Right renal cortex interstitium (tissue), 3 donors: ENCODE data around the gene CELA3A. TPM values are rescaled to one million over a fixed set of nuclear protein-coding genes. Genes with fewer than 3 reads are reported as not detected.

ENCODE experiments used
- DNase-seq, 3 donors: peaks; one replicate each; pipeline ENCODE4 v3.0.0-alpha.2; 2013; ENCODE audit warnings: low read depth in 3 of 3, low spot score in 2 of 3
- polyA plus RNA-seq, 3 donors: library from polyadenylated mRNA; unstranded; fragments of 120-200 nt; gene quantifications; one replicate each; pipeline ENCODE4 v1.2.1, GENCODE V29; 2013; ENCODE audit not compliant: insufficient read length in 3 of 3

The CELA3A gene
- polyA plus RNA-seq, 3 donors = not detected

DNA sequence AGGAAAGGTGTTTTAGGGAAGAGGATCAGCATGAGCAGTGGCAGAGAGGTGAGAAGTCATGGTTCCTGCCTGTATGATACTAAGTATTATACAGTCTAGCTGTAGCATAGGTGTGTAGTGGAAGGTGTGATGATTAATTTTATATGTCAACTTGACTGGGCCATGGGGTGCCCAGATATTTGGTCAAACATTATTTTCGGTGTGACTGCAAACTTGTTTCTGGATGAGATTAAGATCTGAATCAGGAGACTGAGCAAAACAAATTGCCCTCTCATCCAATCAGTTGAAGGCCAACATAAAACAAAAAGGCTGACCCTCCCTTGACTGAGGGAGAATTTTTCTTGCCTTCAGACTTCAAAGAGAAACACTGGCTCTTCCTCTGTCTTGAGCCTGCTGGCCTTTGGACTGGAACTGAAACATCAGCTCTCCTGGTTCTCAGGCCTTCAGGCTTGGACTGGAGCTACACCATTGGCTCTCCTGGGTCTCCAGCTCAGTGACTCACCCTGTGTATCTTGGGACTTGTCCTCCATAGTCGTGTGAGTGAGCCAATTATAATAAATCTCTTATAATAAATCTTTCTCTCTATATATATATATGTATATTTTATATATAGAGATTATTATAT, 44.3 kb downstream of the CELA3A start:
- no peak for DNase-seq

DNA sequence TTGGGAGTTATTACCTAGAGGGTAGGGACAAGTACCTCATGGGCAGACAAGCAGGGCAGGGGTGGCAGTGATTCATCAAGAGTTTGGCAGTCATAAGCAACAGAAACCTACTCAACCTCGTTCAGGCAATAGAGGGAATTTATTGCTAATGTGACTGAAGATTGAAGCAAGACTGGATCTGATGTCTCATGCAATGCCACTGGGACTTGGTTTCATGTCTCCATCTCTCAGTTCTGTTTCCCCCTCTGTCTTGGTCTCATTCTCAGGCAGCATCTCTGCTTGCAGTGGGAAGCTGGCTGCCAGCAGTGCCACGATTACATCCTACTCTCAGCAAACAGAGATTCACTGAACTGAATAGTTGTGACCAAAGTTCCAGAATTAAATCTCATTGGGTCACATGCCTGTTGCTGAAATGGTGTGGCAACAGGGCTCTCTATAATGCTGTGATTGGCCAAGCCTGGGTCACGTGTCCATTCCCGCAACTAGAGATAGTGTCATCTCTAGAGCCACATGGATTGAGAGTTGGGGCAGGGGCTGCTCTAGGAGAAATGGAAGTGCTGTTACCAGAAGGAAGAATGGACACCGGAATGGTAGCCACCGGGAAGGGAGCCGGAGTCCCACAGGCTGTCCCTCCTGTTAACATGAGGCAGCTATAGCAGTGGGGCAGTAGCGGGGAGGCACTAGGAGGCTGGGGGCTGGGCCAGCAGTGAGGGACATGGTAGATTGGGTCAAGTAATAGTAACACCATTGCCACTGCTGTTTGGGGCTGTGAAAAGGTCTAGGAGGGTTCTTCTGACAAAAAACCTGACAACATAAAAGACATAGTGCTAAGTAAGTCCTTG, 47.1 kb downstream of the CELA3A start:
- no peak for DNase-seq

DNA sequence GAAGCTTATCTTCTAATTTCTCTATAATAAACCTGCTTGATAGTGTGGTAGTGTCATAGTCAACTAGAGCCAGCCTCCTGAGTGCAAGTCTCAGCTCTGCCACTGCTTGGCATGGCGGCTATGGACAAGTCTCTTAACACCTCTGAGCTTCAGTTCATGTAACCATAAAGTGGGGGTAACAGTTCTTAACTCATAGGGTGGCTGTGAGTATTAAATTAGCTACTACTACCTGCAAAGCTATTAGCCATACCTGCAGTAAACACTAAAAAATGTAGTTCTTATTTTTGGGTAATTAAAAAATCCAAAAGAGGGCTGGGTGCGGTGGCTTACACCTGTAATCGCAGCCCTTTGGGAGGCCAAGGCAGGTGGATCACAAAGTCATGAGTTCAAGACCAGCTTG, 48.9 kb downstream of the CELA3A start:
- DNase-seq = no peak

DNA sequence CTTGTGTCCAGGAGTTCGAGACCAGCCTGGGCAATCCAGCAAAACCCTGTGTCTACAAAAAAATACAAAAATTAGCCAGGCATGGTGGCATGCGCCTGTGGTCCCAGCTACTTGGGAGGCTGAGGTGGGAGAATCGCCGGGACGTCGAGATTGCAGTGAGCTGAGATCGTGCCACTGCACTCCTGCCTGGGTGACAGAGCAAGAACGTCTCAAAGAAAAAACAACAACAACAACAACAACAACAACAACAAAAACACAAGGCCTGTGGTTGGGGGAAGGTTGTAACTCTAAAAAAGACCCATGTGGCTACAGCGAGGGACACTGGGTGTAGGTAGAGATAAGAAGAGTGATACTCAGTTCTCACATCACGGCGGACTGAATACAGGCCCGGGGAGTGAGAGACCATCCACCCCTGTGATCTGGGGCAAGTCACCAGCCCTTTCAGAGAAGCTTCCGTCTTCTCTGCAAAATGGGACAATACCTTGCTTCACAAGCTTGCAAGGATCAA, 50.2 kb downstream of the CELA3A start:
- DNase-seq = no peak

DNA sequence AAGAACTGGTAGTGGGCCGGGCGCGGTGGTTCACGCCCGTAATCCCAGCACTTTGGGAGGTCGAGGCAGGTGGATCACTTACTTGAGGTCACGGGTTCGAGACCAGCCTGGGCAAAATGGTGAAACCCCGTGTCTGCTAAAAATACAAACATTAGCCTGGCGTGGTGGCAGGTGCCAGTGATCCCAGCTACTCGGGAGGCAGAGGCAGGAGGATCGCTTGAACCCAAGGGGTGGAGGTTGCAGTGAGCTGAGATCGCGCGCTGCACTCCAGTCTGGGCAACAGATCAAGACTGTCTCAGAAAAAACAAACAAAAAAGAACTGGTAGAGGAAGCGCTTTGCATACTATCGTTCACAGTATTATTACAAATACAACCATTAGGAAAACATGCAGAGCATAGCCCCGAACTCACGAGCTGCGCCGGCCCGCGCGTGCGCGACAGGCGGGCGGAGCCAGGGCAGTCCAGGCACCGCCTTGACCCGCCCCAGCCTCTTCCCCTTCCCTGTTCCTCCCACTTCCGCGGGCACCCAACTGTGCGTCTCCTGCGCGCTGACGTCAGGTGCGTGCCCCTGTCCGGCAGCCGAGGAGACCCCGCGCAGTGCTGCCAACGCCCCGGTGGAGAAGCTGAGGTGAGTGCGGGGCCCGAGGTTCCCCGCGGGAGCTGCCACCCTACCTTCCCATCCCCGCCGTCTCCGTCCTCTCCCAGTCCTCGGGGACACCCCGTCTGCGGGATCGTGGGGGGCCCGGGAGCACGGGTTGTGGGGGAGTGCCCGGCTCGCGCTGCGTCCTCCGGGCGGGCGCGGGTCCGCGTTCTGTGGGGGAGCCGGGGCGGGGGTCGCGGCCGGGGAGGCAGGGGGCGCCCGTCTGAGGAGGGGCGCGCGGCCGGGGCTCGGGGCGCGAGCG, 50.9 kb downstream of the CELA3A start, which contains the start of gene CDC42:
CDC42 (plus strand) TSS at position 595 of the 902 bp plus-strand sequence. CDS start 25,770 bp downstream, outside the sequence.
- peak; percentile 84 to 90 (median 86) for DNase-seq

GRCh38 chr1:22053017-22053860, 51.8 kb downstream of the CELA3A start:
- DNase-seq = peak; percentile 67 to 72 (median 69)

- DNase-seq = no peak
Observed at GRCh38 chr1:22053861-22054770, 52.7 kb downstream of the CELA3A start.

GRCh38 chr1:22055463-22055862, 54.0 kb downstream of the CELA3A start:
- no peak for DNase-seq

DNA sequence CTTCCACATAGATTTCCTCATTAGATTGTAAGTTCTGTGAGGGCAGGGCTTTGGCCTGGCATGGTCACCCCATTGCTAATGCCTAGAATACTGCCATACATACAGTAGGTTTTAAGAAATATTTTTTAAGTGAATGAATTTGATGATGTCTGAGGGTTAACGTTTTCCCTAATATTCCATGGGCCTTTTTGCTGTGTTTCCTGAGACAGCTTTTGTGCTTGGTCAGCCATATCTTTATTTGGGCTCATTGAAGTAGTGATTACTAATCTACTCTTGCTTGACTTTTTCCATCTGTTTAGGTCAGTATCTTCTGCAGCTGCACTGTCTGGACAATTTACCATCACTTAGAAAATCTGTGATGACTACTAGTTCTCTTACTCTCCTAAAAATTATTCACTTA, 54.6 kb downstream of the CELA3A start:
- DNase-seq = no peak

- DNase-seq = no peak
Observed at GRCh38 chr1:22056936-22057335, 55.5 kb downstream of the CELA3A start.

GRCh38 chr1:22057861-22058260, 56.4 kb downstream of the CELA3A start:
- no peak for DNase-seq

Other genes with a start within 250 kb of the CELA3A start
- 10 to 100 TPM; 61.0 to 67.0 (median 64.7) TPM for gene USP48, start 218.5 kb upstream of the CELA3A start, polyA plus RNA-seq
- 1 to 10 TPM; 3.3 to 4.5 (median 4.5) TPM for gene LDLRAD2, start 189.4 kb upstream of the CELA3A start, polyA plus RNA-seq
- gene HSPG2, start 64.3 kb upstream of the CELA3A start, polyA plus RNA-seq = 100 to 1,000 TPM; 115 to 140 (median 121) TPM
- gene CELA3B, start 24.6 kb upstream of the CELA3A start, polyA plus RNA-seq = not detected
- gene CDC42, start 51.1 kb downstream of the CELA3A start, polyA plus RNA-seq = 100 to 1,000 TPM; 400 to 437 (median 427) TPM
- gene WNT4, start 141.4 kb downstream of the CELA3A start, polyA plus RNA-seq = 1 to 10 TPM; 4.5 to 8.2 (median 7.6) TPM